G401.6 (cell line): ENCODE data around the gene PPP1R26.

Experiments
- FAIRE-seq: peaks from 2 replicates; lab custom pipeline; 2012; peaks lifted over from hg19 to GRCh38; lab: Jason Lieb, UNC

Gene PPP1R26

GRCh38 chr9:135489188-135489906, 9.8 kb downstream of the PPP1R26 start:
- FAIRE-seq = no peak

- FAIRE-seq = no peak
These were observed 10.7 kb downstream of the PPP1R26 start for GRCh38 chr9:135490166-135490870.

- no peak for FAIRE-seq
These were observed 11.4 kb downstream of the PPP1R26 start for GRCh38 chr9:135490980-135491464.

GRCh38 chr9:135491764-135492163, 12.2 kb downstream of the PPP1R26 start:
- FAIRE-seq = no peak

GRCh38 chr9:135492886-135493669, 13.5 kb downstream of the PPP1R26 start:
- no peak for FAIRE-seq

GRCh38 chr9:135494791-135495559, 15.4 kb downstream of the PPP1R26 start:
- no peak for FAIRE-seq

- no peak for FAIRE-seq
These were observed 19.0 kb downstream of the PPP1R26 start for GRCh38 chr9:135498381-135499126.

GRCh38 chr9:135499326-135500070, 19.9 kb downstream of the PPP1R26 start:
- FAIRE-seq = no peak

- no peak for FAIRE-seq
These were observed 20.5 kb downstream of the PPP1R26 start for GRCh38 chr9:135500071-135500524.

GRCh38 chr9:135500525-135501260, 21.1 kb downstream of the PPP1R26 start, which contains the start of gene MRPS2:
MRPS2 (plus strand) TSS chr9:135500682; CDS start chr9:135500711, 29 bp downstream.
- no peak for FAIRE-seq

GRCh38 chr9:135501261-135502167, 21.9 kb downstream of the PPP1R26 start:
- FAIRE-seq = no peak

GRCh38 chr9:135502168-135502872, 22.7 kb downstream of the PPP1R26 start:
- FAIRE-seq = no peak

- FAIRE-seq = no peak
These were observed 23.3 kb downstream of the PPP1R26 start for GRCh38 chr9:135502873-135503321.

GRCh38 chr9:135503371-135504261, 24.0 kb downstream of the PPP1R26 start:
- FAIRE-seq = no peak

- no peak for FAIRE-seq
These were observed 25.0 kb downstream of the PPP1R26 start for GRCh38 chr9:135504262-135505243.
